ENCODE data around the gene DOCK9. TPM values are rescaled to one million over a fixed set of nuclear protein-coding genes. Genes with fewer than 3 reads are reported as not detected.

DOCK9 gene
- total RNA-seq, 1 donor from 2014 or later: 339 TPM

DNA sequence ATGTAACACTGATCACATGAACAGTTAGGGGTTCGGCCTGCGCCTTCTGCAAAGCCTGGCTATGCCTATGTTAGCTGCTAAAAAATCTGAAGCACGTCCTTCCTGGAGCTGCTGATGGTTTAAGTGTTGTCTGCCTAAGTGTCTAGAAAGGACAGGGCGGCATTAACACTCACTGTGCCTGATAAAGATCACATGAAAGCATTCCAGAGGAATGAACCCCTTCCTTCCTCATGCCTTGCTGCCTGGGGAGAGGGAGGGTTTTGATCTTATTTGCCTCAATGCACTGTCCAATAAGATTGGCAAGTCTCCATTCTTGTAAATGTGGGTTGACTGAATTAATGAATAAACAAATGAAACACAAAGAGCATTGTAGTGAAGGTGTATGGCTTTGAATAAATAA, 5.2 kb downstream of the DOCK9 start:
- TF ChIP-seq, protein P1, sequence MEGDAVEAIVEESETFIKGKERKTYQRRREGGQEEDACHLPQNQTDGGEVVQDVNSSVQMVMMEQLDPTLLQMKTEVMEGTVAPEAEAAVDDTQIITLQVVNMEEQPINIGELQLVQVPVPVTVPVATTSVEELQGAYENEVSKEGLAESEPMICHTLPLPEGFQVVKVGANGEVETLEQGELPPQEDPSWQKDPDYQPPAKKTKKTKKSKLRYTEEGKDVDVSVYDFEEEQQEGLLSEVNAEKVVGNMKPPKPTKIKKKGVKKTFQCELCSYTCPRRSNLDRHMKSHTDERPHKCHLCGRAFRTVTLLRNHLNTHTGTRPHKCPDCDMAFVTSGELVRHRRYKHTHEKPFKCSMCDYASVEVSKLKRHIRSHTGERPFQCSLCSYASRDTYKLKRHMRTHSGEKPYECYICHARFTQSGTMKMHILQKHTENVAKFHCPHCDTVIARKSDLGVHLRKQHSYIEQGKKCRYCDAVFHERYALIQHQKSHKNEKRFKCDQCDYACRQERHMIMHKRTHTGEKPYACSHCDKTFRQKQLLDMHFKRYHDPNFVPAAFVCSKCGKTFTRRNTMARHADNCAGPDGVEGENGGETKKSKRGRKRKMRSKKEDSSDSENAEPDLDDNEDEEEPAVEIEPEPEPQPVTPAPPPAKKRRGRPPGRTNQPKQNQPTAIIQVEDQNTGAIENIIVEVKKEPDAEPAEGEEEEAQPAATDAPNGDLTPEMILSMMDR (IDR thresholded peaks at IDR 0.05; ENCODE audit: unreplicated experiment): no peak
- Mint-ChIP-seq H3K27me3 (ENCODE audit: unreplicated experiment) (no peaks in the 10 kb centered on the region), H3K36me3 (ENCODE audit: low read depth, unreplicated experiment) (peaks cover 15% of the 10 kb centered on the region), H3K27ac (ENCODE audit: unreplicated experiment) (peak overlapping the region; percentile 89), H3K4me3 (ENCODE audit: unreplicated experiment) (no peak overlapping the region), H3K9me3 (ENCODE audit: unreplicated experiment) (no peaks in the 10 kb centered on the region), H3K4me1 (ENCODE audit: unreplicated experiment) (peaks cover 83% of the 10 kb centered on the region)
- peak; percentile 32 for DNase-seq (ENCODE audit: low spot score)

DNA sequence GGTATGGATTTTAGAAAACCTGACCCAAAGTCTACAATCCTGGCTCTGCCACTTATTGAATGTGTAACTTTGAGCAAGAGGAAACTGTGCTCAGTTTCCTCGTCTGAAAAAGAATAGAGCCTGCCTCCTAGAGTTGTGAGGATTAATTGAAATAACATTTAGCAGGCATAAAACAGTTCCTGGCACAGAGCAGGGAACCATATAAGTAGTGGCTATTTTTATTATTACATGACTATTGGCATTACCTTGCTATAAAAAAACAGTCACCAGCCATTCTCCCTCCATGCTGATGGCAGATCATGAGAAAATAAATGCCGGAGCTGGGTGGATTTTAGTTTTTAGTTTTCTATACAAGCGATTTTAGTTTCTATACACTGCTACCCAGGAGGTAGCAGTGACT, 5.8 kb downstream of the DOCK9 start:
- Mint-ChIP-seq H3K4me3 (ENCODE audit: unreplicated experiment) (no peak overlapping the region), H3K9me3 (ENCODE audit: unreplicated experiment) (no peaks in the 10 kb centered on the region), H3K27me3 (ENCODE audit: unreplicated experiment) (no peaks in the 10 kb centered on the region), H3K36me3 (ENCODE audit: low read depth, unreplicated experiment) (peaks cover 15% of the 10 kb centered on the region), H3K4me1 (ENCODE audit: unreplicated experiment) (peaks cover 83% of the 10 kb centered on the region), H3K27ac (ENCODE audit: unreplicated experiment) (peak overlapping the region; percentile 89)
- TF ChIP-seq, protein P1 (IDR thresholded peaks at IDR 0.05; ENCODE audit: unreplicated experiment): no peak
- no peak for DNase-seq (ENCODE audit: low spot score)

- peaks cover 83% of the 10 kb centered on the region for H3K4me1 Mint-ChIP-seq (ENCODE audit: unreplicated experiment)
- no peak overlapping the region for H3K4me3 Mint-ChIP-seq (ENCODE audit: unreplicated experiment)
- TF ChIP-seq, protein P1 (IDR thresholded peaks at IDR 0.05; ENCODE audit: unreplicated experiment): no peak
- no peaks in the 10 kb centered on the region for H3K9me3 Mint-ChIP-seq (ENCODE audit: unreplicated experiment)
- H3K36me3 Mint-ChIP-seq (ENCODE audit: low read depth, unreplicated experiment): peaks cover 19% of the 10 kb centered on the region
- H3K27me3 Mint-ChIP-seq (ENCODE audit: unreplicated experiment): no peaks in the 10 kb centered on the region
- no peak overlapping the region for H3K27ac Mint-ChIP-seq (ENCODE audit: unreplicated experiment)
- DNase-seq (ENCODE audit: low spot score): no peak
These were observed 7.5 kb downstream of the DOCK9 start for GRCh38 chr13:98970330-98970729.

DNA sequence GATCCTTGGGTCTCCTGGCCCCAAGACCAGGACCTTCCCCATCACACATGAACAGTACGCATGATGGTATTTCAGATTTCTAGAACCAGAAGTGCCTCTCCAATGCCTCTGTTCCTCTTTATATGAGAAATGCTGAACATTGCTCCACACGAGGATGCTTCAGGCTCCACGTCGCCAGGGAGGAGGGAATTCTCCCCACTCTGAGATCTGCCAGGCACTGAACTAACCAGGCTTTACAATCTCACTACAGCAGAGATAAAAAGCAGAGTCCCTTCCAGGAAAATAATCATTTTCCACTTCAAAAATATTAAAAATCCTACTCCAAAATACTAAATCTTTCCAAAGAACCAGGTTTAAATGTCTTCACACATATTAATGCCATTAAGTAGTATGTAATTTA, 10.4 kb downstream of the DOCK9 start:
- no peak for DNase-seq (ENCODE audit: low spot score)
- Mint-ChIP-seq H3K27ac (ENCODE audit: unreplicated experiment) (no peak overlapping the region), H3K36me3 (ENCODE audit: low read depth, unreplicated experiment) (peaks cover 28% of the 10 kb centered on the region), H3K4me3 (ENCODE audit: unreplicated experiment) (peak overlapping the region; percentile 37), H3K9me3 (ENCODE audit: unreplicated experiment) (no peaks in the 10 kb centered on the region), H3K4me1 (ENCODE audit: unreplicated experiment) (peaks cover 80% of the 10 kb centered on the region), H3K27me3 (ENCODE audit: unreplicated experiment) (no peaks in the 10 kb centered on the region)
- TF ChIP-seq, protein P1 (IDR thresholded peaks at IDR 0.05; ENCODE audit: unreplicated experiment): no peak

DNA sequence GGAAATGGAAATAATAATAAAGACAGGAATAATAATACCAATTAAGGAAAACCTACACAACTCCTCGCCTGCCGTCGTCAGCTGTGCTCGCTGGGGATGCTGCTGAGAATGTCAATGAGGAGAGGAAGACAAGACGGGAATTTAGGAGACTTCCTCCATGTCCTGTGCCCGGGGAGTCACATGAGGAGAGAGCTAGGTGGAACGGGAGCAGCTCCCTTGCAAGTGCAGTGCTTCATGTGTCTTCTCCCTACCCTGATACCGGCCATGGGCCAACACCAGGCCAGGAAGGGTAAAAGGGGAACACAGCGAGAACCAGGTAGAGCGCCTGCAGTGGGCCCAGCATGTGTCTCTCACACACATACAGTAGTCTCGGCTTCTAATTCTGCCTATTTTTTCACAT, 11.8 kb downstream of the DOCK9 start:
- peaks cover 76% of the 10 kb centered on the region for H3K4me1 Mint-ChIP-seq (ENCODE audit: unreplicated experiment)
- H3K27me3 Mint-ChIP-seq (ENCODE audit: unreplicated experiment): no peaks in the 10 kb centered on the region
- DNase-seq (ENCODE audit: low spot score): peak; percentile 23
- H3K36me3 Mint-ChIP-seq (ENCODE audit: low read depth, unreplicated experiment): peaks cover 27% of the 10 kb centered on the region
- no peaks in the 10 kb centered on the region for H3K9me3 Mint-ChIP-seq (ENCODE audit: unreplicated experiment)
- TF ChIP-seq, protein P1 (IDR thresholded peaks at IDR 0.05; ENCODE audit: unreplicated experiment): no peak
- no peak overlapping the region for H3K27ac Mint-ChIP-seq (ENCODE audit: unreplicated experiment)
- H3K4me3 Mint-ChIP-seq (ENCODE audit: unreplicated experiment): peak overlapping the region; percentile 43

Data from endothelial cell (in vitro differentiated cells).